Osteoblast (primary cell): Measurements from ENCODE around the gene MEF2D. TPM values are rescaled to one million over a fixed set of nuclear protein-coding genes. Genes with fewer than 3 reads are reported as not detected.
A peak's percentile ranks its signal among the peaks of the same experiment; 100 is the strongest.

Experiments used
- DNase-seq: peaks from one replicate; pipeline ENCODE4 v3.0.0; 2011; ENCODE audit warnings: low spot score, mixed read lengths; ENCODE audit not compliant: insufficient read length; ENCODE audit errors: missing footprints
- H2AFZ ChIP-seq: 2 replicates; pipeline ENCODE4 v1.6.0; 2011; ENCODE audit warnings: mild to moderate bottlenecking, low read length
- H3K27ac ChIP-seq: 2 replicates; pipeline ENCODE4 v1.5.1; 2011; ENCODE audit warnings: mild to moderate bottlenecking, low read depth, low read length, moderate library complexity
- H3K27me3 ChIP-seq: 2 replicates; pipeline ENCODE4 v1.6.0; 2012; ENCODE audit warnings: mild to moderate bottlenecking, control low read depth, inconsistent platforms, low read length, moderate library complexity; ENCODE audit not compliant: insufficient read depth
- H3K36me3 ChIP-seq: 2 replicates; pipeline ENCODE4 v1.5.1; 2011; ENCODE audit warnings: mild to moderate bottlenecking, low read length, control low read depth, moderate library complexity; ENCODE audit not compliant: insufficient read depth
- H3K4me1 ChIP-seq: 2 replicates; pipeline ENCODE4 v1.5.1; 2011; ENCODE audit warnings: mild to moderate bottlenecking, low read length, control low read depth, moderate library complexity; ENCODE audit not compliant: insufficient read depth
- H3K4me2 ChIP-seq: 2 replicates; pipeline ENCODE4 v1.6.0; 2011; ENCODE audit warnings: mild to moderate bottlenecking, low read length; ENCODE audit not compliant: insufficient read depth
- H3K4me3 ChIP-seq: fragments of 200-600 bp; sonication (generic); 3 replicates; pipeline ENCODE4 v1.5.1; 2012; ENCODE audit warnings: mild to moderate bottlenecking, low read length, inconsistent platforms; ENCODE audit not compliant: insufficient read depth
- H3K79me2 ChIP-seq: 2 replicates; pipeline ENCODE4 v1.6.0; 2012; ENCODE audit warnings: mild to moderate bottlenecking, low read length, control low read depth, inconsistent platforms; ENCODE audit not compliant: insufficient read depth
- H3K9me3 ChIP-seq: 2 replicates; pipeline ENCODE4 v1.5.1; 2011; ENCODE audit warnings: low read depth, low read length, control low read depth
- H4K20me1 ChIP-seq: 2 replicates; pipeline ENCODE4 v1.6.0; 2012; ENCODE audit warnings: mild to moderate bottlenecking, low read length, control low read depth; ENCODE audit not compliant: insufficient read depth
- CTCF ChIP-seq: IDR thresholded peaks from 2 replicates; pipeline ENCODE4 v1.5.1; 2011; ENCODE audit warnings: mild to moderate bottlenecking, low read depth, low read length, moderate library complexity; ENCODE audit errors: extremely low read depth
- total RNA-seq: library from RNA; depleted of rRNA; stranded (reverse); fragments of >200 nt; gene quantifications from 2 replicates; pipeline ENCODE4 v1.2.3, GENCODE V29; 2012

Gene MEF2D
- total RNA-seq, 1 donor = 14.1 TPM

GRCh38 chr1:156437037-156437867, 63.3 kb downstream of the MEF2D start:
- Histone ChIP-seq H3K9me3 (no peaks in the 10 kb centered on the region), H3K27ac (no peak overlapping the region), H2AFZ (no peak overlapping the region), H3K4me1 (no peaks in the 10 kb centered on the region), H3K4me3 (no peak overlapping the region), H3K79me2 (no peaks in the 10 kb centered on the region), H3K4me2 (no peak overlapping the region), H3K27me3 (peaks cover 100% of the 10 kb centered on the region), H4K20me1 (peaks cover 4% of the 10 kb centered on the region), H3K36me3 (no peaks in the 10 kb centered on the region)
- DNase-seq = no peak
- no peak for TF ChIP-seq CTCF

GRCh38 chr1:156436141-156437036, 64.2 kb downstream of the MEF2D start:
- Histone ChIP-seq H3K36me3 (no peaks in the 10 kb centered on the region), H4K20me1 (peaks cover 4% of the 10 kb centered on the region), H3K27ac (no peak overlapping the region), H3K27me3 (peaks cover 98% of the 10 kb centered on the region), H3K9me3 (no peaks in the 10 kb centered on the region), H3K4me1 (no peaks in the 10 kb centered on the region), H2AFZ (no peak overlapping the region), H3K79me2 (no peaks in the 10 kb centered on the region), H3K4me3 (no peak overlapping the region), H3K4me2 (no peak overlapping the region)
- TF ChIP-seq CTCF = no peak
- DNase-seq = no peak

- peak overlapping the region; percentile 50 for H3K4me2 ChIP-seq
- no peaks in the 10 kb centered on the region for H3K36me3 ChIP-seq
- H3K27ac ChIP-seq = no peak overlapping the region
- no peak for DNase-seq
- H3K79me2 ChIP-seq = no peaks in the 10 kb centered on the region
- no peaks in the 10 kb centered on the region for H3K4me1 ChIP-seq
- H3K27me3 ChIP-seq = peaks cover 97% of the 10 kb centered on the region
- TF ChIP-seq CTCF = no peak
- H2AFZ ChIP-seq = no peak overlapping the region
- no peaks in the 10 kb centered on the region for H3K9me3 ChIP-seq
- peak overlapping the region; percentile 49 for H3K4me3 ChIP-seq
- peaks cover 4% of the 10 kb centered on the region for H4K20me1 ChIP-seq
Measured at GRCh38 chr1:156435545-156436140, 64.9 kb downstream of the MEF2D start.
